HG02981 (cell line): ENCODE data around the gene NBR1.
A peak's percentile ranks its signal among the peaks of the same experiment; 100 is the strongest.
"Not testable (repeated sequence)": the region's sequence is repeated elsewhere in the genome, so short reads cannot be mapped to it uniquely, and the experiment has no call there.

Source experiments
- ATAC-seq: cut with Tn5 transposase; IDR thresholded peaks from one replicate; pipeline ENCODE4 v1.9.1; 2021; ENCODE audit warnings: mild to moderate bottlenecking, moderate library complexity; ENCODE audit not compliant: unreplicated experiment

The NBR1 gene

DNA sequence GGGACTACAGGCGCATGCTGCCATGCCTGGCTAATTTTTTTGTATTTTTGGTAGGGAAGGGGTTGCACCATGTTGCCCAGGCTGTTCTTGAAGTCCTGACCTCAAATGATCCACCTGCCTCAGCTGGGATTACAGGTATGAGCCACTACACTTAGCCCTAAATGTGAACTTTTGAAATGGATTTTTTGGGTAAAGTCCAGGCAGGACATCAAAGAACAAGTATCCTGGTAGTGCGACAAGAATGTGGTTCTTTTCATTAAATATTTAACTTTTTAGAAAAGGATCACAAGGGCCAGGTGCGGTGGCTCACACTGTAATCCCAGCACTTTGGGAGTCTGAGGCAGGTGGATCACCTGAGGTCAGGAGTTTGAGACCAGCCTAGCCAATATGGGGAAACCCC, 15.3 kb upstream of the NBR1 start:
- no peak for ATAC-seq

DNA sequence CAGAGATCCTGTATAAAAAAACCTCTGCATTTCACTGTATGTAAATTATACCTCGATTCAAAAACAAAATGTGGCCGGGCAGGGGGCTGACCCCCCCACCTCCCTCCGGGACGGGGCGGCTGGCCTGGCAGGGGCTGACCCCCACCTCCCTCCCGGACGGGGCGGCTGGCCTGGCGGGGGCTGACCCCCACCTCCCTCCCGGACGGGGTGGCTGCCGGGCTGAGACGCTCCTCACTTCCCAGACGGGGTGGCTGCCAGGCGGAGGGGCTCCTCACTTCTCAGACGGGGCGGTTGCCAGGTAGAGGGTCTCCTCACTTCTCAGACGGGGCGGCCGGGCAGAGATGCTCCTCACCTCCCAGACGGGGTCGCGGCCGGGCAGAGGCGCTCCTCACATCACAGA, 11.8 kb upstream of the NBR1 start:
- not testable (repeated sequence) for ATAC-seq

DNA sequence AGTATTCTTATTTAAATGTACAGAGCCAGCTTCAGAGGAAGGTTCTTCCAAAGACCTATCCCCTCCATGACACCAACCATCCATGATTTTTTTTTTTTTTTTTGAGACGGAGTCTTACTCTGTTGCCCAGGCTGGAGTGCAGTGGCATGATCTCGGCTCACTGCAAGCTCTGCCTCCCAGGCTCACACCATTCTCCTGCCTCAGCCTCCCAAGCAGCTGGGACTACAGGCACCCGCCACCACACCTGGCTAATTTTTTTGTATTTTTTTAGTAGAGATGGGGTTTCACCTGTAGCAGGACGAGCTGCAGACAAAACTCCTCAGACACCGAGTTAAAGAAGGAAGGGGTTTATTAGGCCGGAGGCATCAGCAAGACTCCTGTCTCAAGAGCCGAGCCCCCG, 11.1 kb upstream of the NBR1 start:
- ATAC-seq = not testable (repeated sequence)

DNA sequence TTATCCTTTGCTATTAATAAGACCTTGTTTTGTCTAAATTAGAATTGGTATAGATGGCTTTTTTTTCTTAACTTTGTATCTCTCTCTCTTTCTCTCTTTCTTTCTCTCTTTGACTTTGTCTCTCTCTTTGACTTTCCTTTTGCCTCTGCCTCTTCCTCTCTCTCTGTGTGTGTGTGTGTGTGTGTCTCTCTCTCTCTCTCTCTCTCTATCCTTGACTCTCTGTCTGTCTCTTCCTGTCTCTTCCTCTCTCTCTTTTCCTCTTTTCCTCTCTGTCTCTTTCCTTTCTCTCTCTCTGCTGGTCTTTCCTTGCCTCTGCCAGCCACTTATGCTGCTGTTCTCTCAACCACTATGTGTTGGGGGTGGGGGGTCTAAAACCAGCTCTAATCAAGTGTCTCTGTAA, 5.0 kb upstream of the NBR1 start:
- ATAC-seq = not testable (repeated sequence)

DNA sequence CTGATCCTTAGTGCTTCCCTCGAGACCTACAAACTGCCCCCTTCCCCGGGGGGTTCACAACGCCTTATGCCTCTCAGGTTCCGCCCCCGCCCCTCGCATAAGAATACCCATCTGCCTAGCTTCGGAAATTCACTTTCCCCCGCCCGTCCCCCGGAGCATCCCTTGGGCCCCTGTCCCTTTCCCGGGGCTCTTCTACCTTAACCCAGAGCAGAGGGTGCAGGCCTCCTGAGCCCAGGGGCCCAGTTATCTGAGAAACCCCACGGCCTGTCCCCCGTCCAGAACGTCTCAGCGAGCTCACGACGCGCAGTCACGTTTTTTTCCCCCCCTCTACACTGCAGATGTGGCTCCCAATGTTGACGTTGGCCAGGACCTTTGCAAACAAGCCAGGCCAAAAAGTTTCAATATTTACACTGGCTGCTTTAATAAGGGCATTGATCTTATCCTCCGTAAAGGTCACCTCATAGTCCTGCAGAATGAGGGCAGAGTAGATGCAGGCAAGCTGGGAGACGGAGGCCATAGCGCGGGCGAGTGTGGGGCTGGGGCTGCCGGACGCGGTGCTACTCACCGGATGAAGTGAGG, 1.4 kb upstream of the NBR1 start:
- ATAC-seq = peak; percentile 8

DNA sequence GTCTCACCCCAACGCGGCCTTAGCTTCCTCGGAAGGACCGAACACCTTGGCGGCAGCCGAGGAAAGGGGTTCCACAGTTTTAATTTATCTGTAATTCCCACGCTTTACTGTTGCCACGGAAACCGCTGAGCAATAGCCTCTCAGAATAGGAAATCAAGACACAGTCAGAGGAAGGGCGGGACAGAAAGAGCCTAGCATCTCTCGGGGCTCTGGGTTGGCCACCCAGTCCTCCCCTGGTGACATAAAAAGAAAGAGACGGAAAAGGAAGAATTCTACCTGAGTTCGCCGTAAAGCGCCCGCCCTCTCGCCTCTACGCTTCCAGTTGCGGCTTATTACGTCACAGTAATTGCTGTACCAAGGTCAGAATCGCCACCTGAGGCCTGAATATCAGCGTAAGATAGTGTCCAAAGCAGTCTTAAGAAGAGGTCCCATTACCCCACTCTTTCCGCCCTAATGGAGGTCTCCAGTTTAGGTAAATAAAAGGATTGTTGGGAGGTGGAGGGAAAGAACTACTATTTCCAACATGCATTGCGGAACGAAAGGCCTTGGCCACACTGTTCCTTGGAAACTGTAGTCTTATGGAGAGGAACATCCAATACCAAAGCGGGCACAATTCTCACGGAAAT, 761 bp upstream of the NBR1 start:
- ATAC-seq = peak; percentile 59

DNA sequence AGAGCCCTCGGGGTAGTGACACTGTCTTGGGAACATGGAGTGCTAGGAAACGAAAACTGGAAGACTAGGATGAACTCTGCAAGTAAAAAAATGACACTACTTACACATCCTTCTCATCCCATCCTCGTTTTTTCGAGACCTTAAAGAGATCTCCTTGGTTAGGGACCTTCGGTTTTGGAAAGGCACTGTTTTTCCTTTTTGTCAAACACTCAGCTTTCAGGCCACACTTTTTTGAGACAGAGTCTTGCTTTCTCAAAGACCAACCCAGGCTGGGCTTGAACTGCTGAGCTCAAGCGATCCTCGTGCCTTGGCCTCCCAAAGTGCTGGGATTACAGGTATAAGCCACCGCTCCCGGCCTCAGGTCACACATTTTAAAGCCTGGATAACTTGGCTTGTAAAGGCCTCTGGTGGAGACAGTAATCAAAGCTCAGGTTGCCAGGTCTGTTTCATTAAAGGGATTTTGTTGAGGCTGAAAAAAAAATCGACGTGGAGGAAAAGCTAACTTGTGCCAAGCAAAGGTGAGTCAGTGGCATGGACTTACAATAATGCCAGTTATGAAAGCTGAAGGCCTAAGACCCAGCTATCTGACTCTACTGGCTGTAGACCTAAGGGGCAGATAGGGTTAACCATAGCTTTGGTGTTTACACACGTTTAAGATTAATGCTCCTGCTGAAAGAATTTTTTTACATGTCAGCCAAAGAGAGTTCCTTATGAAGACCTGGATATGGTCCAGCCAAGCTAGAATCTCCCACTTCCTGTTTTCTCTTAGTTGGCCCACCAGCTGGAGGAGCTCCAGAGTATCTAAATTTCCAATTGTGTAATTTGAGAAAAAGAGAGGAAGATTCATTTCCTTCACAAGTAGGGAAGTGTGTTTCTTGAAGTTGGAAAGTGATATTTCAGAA, 823 bp downstream of the NBR1 start:
- no peak for ATAC-seq

DNA sequence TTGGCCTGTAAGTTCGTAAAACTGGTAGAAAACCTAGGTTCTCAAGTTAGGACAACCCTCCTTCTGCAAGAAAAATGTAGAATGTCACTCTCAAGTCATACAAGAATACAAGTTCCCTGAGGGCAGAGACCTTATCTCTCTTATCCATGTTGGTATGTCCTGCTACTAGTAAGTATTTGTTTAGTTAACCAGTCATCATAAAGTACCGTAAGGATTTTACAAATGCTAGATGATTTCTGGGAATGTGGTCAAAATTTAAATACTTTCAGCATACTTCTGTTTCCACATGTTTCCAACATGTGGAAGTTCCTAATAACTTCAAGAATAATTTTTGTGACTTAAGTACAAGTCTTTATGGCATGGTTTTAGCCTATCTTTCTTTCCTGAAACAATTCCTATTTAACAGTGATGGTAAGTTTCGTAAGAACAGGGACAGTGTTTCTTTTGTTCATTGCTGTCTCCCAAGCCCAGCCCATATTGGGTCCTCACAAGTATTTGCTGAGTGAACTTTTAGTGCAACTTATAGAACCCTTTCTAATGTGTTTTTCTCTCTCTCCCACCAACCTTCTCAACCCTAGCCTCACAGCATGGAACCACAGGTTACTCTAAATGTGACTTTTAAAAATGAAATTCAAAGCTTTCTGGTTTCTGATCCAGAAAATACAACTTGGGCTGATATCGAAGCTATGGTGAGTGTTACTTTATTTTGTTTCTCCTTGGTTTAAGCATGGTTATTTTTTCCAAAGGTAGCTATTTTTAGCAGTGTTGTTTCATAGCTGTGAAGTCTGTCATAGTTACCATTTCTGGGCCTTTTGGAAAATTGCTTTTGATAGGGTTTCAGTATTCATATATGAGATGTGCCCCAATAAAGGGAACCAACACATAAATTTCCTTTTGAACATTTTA, 4.5 kb downstream of the NBR1 start:
- ATAC-seq = no peak

DNA sequence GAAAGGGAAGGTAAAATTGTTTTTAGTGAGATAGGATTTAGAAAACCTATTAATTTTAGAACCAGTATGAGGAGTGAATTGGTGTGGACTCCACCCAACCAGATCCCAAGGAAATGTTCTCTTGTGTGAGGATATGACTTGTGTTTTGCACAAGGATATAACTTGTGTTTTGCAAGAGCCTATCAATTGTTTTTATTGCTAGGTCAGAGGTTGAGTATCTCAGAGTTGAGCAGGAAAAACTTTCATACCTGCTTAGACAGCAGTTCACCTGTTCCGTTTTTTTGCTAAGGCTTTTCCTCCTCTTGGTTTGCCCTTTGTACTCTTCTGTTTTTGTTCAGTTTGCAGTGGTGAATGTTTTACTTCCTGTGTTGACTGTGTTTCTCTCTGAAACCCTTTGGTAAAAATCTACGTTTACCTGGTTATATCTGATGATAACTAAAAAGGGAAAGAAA, 5.1 kb downstream of the NBR1 start:
- ATAC-seq = no peak

DNA sequence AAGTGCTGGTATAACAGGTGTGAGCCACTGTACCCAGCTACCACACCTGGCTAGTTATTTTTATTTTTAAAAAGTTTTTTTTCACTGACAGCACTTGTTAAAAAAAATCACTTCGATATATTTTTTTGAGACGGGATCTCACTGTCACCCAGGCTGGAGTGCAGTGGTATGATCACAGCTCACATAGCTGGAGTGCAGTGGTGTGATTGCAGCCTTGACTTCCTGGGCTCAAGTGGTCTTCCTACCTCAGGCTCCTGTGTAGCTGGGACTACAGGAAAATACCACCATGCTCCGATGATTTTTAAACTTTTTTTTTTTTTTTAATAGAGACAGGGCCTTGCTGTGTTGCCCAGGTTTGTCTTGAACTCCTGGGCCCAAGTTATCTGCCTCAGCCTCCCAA, 12.9 kb downstream of the NBR1 start:
- no peak for ATAC-seq

DNA sequence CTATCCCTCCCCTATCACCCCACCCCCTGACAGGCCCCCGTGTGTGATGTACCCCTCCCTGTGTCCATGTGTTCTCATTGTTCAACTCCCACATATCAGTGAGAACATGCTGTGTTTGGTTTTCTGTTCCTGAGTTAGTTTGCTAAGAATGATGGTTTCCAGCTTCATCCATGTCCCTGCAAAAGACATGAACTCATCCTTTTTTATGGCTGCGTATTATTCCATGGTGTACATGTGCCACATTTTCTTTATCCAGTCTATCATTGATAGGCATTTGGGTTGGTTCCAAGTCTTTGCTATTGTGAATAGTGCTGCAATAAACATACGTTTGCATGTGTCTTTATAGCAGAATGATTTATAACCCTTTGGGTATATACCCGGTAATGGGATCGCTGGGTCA, 15.6 kb downstream of the NBR1 start:
- not testable (repeated sequence) for ATAC-seq

DNA sequence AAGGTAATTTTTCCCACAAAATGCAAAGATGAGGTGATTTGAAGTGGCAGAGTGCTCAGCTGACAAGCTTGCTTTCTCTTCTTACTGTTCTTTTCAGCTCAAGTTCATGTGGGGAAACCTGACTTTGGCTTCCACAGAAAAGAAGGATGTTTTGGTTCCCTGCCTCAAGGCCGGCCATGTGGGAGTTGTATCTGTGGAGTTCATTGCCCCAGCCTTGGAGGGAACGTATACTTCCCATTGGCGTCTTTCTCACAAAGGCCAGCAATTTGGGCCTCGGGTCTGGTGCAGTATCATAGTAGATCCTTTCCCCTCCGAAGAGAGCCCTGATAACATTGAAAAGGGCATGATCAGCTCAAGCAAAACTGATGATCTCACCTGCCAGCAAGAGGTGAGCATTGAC, 22.2 kb downstream of the NBR1 start:
- ATAC-seq = no peak

DNA sequence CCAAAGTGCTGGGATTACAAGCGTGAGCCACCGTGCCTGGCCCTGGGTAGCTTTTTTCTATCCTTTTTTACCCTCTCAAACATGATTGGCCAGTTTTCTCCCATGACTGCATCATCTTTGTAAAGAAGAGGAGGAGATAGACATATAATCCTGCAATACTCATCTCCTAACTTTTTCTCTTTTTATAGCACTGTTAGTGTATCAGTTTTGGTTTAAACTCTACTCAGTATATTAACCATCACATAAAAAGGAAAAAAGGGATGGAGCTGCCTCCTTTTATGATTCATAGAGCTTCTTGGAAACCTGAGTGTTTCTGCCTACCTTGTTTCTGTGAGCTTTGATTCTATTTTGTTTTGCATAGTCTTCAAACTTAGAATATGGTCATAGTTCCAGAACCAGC, 28.6 kb downstream of the NBR1 start:
- no peak for ATAC-seq

DNA sequence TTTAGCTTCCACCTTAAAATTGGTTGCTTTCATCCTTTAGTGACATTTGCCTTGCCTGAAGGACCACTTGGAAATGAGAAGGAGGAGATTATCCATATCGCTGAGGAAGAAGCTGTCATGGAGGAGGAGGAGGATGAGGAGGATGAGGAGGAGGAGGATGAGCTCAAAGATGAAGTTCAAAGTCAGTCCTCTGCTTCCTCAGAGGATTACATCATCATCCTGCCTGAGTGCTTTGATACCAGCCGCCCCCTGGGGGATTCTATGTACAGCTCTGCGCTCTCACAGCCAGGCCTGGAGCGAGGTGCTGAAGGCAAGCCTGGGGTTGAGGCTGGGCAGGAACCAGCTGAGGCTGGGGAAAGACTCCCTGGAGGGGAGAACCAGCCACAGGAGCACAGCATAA, 29.1 kb downstream of the NBR1 start:
- ATAC-seq = no peak

DNA sequence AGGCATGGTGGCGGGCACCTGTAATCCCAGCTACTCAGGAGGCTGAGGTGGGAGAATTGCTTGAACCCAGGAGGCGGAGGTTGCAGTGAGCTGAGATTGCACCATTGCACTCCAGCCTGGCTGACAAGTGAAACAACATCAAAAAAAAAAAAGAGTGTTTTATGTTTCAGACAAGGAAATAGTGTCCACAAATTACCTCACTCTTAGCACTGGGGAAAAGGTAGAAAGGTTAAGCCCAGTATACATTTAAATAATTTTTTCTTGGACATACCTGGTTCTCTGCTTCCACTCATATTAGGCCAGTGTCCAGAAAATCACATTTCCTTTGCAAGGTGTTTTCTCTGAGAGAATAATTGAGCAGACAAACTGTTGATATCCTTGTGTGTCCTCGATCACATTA, 32.0 kb downstream of the NBR1 start:
- not testable (repeated sequence) for ATAC-seq

DNA sequence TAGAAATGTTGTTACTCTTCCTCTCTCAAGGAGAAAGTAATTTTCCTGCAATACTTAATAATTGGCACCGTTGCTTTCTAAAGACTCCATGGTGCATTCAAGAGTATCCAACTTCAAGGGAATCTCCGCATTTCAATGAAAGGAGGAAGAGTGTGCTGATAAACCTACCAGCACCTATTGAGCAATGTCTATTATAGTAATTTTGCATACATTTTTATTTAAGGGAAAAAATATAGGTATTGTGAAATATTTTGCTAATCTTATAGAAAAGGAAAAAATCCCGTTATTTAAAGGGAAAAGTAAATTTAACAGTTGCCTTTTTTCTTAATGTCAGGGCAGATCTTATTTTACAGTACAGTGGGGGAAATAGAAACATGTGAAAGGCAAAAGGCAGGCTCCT, 39.6 kb downstream of the NBR1 start:
- ATAC-seq = no peak

DNA sequence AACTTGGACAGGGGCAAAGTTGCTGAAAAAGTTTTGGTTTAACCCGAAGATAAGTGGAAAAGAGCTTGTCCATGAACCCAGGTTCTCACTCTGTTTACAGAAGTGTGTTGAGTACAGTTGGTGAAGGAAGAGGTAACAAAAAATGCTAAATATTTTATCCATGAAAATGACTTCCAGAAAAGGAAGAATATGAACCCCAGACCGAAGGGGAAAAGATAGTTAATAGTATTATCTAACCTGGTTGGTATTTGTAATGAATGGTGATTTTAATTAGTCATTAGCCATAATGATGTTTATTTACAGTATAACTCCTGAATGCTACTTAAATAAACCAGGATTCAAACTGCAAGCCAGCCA, 40.1 kb downstream of the NBR1 start:
- ATAC-seq = no peak

DNA sequence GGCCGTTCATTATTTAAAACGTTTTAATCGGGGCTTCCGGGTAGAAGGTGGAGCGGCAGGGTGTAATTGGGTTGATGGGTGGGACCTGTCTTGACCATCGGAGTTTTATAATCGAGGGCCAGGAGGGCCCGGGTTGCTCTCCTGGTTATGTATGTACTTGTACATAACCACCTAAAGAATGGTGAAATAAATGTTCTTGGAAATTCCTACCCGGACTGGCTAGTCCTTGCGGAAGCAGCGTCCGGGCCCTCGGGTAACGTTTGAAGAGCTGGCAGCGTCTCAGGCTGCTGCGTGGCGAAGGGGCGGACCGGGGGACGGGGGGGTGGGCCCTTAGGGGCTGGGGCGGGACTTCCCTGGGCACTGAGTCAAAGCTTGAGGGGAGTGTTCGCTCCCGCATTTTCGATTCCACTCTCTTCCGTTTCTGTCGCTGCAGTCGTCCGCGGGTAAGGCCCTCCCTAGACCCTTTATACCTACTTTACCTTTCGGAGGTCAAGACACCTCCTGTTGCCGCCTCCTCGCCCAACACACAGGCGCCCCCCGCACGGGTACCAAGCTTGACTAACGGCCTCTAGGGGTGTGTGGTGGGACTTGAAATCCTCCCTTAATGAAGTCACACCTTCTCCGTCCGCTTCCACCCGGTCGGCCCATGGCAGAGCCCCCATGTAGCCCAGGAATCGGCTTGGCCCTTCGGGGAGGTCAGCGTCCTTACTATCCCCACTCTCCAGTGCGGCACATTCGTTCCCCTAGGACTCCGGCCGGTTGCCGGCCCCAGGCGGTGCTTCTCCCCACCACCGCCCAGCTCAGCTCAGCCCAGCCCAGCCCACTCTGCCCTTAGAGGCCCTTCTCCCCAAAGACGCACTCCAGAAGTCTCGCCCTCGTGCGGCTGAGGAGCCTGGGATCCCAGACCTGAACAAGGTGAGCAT, 40.7 kb downstream of the NBR1 start, which contains the start of gene TMEM106A:
TMEM106A (plus strand) TSS at position 396 of the 923 bp plus-strand sequence. CDS start 1,167 bp downstream, outside the sequence.
- peak; percentile 78 for ATAC-seq

DNA sequence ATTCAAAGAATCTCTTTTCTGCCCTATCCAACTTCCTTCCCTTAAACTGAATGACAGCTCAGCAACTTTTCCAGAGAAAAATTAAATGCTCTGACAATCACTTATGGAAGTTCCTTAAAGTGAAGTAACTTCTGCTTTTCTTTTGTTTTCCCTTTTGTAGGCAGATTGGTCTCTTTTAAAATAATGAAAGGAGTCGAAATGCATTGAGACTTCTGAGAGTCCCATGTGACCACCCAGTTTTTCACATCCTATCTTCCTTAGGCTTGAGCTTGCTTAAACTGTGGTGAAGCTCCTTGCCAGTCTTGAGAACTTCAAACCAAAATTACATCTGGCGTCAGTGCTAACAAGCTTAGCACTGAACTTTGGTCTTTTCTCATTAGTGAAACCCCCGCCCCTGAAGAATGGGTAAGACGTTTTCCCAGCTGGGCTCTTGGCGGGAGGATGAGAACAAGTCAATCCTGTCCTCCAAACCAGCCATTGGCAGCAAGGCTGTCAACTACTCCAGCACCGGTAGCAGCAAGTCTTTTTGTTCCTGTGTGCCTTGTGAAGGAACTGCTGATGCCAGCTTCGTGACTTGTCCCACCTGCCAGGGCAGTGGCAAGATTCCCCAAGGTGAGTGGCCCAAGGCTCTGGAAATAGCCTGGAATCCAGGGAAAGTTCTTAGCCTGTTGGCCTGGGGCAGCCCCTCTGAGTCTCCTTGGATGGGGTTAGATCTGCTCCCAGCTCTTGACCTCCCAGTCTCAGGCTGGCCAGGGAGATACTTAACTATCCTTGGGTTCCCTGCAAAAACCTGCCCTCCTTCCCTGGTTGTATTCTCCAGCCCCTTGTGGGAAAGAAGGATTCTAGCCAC, 41.9 kb downstream of the NBR1 start:
- no peak for ATAC-seq
